ENCODE results near the gene CDKL1.
"Not testable (repeated sequence)": the region's sequence is repeated elsewhere in the genome, so short reads cannot be mapped to it uniquely, and the experiment has no call there.

The CDKL1 gene

DNA sequence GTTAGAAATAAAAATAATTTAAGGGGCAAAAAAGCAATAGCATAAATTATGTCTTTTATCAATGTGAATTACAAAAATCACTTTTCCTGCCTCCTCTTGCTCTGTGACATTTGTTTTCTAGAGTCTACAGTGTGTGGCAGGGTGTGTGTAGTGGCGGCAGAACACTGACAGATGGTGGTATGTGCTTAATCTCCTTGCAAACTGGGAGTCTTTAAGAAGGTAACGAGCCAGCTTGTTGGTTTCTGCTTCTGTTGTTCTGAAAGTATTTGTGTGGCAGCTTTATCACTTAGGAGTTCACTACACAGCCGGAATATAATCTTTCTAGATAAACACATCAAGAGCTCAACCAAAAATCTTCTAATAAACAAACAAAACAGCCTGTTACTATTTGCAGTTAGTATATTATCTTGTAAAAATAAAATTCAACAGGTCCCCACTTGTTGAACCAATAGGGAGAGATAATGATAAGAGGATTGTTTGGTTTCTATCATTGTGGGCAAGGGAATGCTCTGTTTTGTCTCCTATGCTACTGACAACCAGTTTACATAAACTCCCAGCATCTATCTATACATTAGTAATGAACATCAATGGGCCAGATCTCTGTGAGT, 13.0 kb downstream of the CDKL1 start:
- DNase-seq = no peak

- DNase-seq = no peak
These were observed 14.8 kb downstream of the CDKL1 start for GRCh38 chr14:50381823-50382287.

DNA sequence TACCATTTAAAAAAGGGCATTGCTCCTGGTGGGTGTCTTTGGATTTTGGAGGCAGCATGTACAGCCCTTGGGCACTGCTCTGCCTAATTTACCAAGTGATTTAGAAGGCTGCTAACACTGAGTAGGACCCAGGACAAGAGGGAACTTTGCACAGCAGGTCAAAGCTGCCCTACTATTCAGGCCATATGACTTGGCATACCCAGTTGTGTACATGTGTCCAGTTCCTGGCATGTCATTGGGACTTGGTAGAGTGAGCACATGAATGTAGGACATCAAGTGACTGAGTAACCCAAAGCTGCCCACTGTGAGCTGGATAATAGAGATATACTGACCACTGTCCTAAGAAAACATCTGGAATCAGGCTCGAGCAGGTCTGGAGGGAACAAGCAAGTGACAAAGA, 15.7 kb downstream of the CDKL1 start:
- DNase-seq = no peak

GRCh38 chr14:50380455-50380854, 16.2 kb downstream of the CDKL1 start:
- no peak for DNase-seq

GRCh38 chr14:50379563-50379962, 17.1 kb downstream of the CDKL1 start:
- DNase-seq = no peak

- DNase-seq = no peak
These were observed 19.1 kb downstream of the CDKL1 start for GRCh38 chr14:50377550-50378085.

GRCh38 chr14:50375760-50376159, 20.9 kb downstream of the CDKL1 start:
- no peak for DNase-seq

- no peak for DNase-seq
These were observed 22.7 kb downstream of the CDKL1 start for GRCh38 chr14:50373959-50374358.

DNA sequence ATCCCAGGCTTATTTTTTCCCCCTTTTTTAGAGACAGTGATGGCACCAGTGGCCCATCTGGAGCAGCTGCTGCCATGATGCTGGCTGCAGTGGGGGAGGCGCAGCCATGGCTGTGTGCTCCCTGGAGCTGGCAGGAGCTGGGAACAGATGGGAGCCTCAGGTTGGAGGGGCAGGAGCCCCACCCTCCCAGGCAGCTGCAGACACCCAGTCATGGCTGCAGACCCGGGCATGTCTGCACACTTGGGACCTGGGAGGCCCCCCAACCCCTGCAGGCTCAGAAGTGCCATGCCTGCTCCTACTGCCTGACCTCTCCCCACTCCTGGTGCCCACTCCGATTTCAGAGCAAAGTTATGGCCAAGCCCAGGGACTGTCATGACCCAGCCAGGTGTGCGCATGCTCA, 25.1 kb downstream of the CDKL1 start:
- DNase-seq = no peak

GRCh38 chr14:50366589-50366988, 30.1 kb downstream of the CDKL1 start:
- DNase-seq = no peak

GRCh38 chr14:50366115-50366514, 30.6 kb downstream of the CDKL1 start:
- DNase-seq = no peak

GRCh38 chr14:50365572-50365971, 31.1 kb downstream of the CDKL1 start:
- DNase-seq = not testable (repeated sequence)

DNA sequence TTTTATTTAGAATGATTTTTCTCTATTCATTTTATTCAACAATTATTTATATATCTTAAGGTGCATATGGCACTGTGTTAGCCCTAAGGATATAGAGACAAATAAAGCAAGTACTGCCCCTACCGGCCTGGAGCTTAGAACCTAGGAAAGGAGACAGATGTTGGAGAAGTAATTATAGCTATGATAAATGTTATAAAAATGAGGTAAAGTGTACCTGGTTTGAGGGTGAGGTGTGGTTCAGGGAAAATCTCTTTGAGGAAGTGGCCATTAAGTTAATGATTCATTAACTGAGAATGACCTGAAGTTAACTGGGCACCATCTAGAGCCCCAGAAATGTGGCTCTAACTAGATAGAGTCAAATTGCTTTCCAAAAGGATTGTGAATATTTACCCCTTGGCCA, 31.9 kb downstream of the CDKL1 start:
- DNase-seq = no peak

GRCh38 chr14:50363714-50364111, 33.0 kb downstream of the CDKL1 start:
- no peak for DNase-seq

DNA sequence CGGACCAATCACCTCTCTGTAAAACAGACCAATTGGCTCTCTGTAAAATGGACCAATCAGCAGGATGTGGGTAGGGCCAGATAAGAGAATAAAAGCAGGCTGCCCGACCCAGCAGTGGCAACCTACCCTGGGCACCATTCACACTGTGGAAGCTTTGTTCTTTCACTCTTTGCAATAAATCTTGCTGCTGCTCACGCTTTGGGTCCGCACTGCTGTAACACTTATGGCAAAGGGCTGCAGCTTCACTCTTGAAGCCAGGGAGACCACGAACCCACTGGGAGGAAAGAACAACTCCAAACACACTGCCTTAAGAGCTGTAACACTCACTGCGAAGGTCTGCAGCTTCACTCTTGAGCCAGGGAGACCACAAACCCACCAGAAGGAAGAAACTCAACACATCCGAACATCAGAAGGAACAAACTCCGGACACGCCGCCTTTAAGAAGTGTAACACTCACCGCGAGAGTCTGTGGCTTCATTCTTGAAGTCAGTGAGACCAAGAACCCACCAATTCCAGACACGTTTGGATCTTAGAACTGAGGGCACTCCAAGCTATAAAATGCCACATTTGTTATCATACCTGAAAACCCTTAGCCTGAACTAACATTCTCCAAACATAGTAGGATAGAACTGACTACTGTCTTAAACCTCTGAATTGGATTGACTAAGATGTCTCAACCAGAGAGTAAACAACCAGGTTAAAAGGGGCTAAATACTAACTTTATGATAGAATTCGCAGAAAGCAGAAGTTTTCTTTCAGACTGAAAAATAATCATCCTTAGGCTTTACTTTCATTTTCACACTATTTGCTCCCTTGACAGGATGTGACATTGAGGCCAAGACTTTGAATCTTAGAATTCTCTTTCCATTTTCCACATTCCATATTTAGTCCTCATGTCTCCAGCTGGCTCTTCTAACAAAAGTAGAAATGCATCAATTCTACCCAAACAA, 33.6 kb downstream of the CDKL1 start:
- DNase-seq = no peak

DNA sequence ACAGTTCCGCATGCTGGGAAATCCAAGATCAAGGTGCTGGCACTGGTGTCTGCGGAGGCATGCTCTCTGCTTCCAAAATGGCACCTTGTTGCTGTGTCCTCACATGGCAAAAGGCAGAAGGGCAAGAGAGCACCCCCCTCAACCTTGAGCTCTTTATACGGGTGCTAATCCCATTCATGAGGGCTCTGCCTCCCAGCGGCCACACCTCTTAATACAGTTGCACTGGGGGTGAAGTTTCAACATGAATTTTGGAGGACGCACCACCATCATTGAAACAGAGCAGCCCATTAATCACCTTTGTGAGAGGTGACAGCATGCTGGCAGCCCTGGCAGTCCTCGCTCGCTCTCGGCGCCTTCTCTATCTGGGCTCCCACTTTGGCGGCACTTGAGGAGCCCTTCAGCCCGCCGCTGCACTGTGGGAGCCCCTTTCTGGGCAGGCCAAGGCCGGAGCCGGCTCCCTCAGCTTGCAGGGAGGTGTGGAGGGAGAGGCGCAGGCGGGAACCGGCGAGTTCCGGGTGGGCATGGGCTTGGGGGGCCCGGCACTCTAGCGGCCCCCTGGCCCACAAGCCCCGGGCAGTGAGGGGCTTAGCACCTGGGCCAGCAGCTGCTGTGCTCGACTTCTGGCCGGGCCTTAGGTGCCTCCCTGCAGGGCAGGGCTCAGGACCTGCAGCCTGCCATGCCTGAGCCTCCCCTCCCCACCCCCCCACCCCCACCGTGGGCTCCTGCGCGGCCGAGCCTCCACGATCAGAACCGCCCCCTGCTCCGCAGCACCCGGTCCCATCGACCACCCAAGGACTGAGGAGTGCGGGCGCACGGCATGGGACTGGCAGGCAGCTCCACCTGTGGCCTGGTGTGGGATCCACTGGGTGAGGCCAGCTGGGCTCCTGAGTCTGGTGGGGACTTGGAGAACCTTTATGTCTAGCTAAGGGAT, 34.9 kb downstream of the CDKL1 start:
- DNase-seq = not testable (repeated sequence)

DNA sequence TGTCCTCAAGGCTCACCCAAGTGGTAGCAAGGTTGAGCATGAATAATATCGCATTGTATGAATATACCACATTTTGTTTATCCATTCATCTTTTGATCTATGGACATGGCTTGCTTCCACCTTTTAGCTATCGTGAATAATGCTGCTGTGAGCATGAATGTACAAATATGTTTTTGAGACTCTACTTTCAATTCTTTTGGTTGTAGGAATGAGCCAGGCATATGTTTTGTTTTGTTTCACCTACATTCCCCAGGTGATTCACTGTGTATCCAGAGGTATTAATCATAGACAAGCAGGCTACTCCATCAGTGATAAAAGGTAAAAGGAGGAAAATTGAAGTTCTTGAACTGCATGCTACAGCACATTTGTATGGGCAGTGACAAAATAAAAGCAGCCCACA, 35.8 kb downstream of the CDKL1 start:
- DNase-seq = no peak

GRCh38 chr14:50360093-50360492, 36.6 kb downstream of the CDKL1 start:
- no peak for DNase-seq

DNA sequence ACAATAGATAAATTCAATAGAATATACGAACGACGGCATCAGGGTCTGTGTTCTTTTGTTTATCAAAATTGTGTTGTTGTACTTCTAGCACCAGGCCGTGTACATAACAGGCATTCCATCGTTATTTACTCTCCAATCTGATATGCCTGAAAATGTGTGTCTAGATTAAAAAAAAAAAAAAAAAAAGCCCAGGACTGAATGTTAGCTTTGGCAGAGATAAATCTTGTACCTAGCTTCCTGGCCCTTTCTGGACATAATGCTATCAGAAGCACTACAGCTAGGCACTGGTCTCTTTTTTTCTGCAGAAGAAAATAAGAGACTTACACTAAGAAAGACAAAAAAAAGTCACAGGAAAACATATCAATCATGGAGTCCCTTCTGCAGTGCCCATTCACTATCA, 37.0 kb downstream of the CDKL1 start:
- DNase-seq = no peak

- no peak for DNase-seq
These were observed 38.8 kb downstream of the CDKL1 start for GRCh38 chr14:50357753-50358395.

DNA sequence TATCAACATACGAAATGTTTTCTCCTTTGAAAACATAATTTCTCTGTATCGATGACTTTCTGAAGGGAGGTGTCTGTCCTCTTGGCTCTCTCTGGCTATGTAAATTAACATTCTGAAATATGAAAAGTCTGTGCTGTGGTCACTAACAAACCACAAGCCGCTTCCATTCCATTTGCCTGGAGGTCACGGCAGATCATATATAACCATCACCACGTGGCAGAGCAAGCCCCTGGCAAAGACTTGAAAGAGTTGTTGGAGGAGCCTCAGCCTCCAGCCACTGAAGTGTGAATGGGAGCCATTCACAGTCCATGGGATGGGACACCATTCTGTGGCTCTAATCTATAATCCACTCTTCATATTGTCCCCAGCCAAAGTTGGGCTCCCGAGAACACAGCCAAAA, 39.6 kb downstream of the CDKL1 start:
- no peak for DNase-seq

DNA sequence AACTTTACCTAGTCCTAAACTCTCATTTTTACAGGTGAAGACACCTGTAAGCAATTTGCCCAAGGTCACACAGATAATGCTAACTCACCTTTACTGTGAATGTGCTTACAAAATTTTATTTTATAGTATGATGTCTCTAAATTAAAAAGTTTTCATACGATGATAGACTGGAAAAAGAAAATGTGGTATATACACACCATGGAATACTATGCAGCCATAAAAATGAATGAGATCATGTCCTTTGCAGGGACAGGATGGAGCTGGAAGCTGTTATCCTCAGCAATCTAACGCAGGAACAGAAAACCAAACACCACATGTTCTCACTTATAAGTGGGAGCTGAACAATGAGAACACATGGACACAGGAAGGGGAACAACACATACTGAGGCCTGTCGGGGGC, 40.4 kb downstream of the CDKL1 start:
- not testable (repeated sequence) for DNase-seq
